ENCODE results near the gene DYNC1I1.

Gene DYNC1I1

DNA sequence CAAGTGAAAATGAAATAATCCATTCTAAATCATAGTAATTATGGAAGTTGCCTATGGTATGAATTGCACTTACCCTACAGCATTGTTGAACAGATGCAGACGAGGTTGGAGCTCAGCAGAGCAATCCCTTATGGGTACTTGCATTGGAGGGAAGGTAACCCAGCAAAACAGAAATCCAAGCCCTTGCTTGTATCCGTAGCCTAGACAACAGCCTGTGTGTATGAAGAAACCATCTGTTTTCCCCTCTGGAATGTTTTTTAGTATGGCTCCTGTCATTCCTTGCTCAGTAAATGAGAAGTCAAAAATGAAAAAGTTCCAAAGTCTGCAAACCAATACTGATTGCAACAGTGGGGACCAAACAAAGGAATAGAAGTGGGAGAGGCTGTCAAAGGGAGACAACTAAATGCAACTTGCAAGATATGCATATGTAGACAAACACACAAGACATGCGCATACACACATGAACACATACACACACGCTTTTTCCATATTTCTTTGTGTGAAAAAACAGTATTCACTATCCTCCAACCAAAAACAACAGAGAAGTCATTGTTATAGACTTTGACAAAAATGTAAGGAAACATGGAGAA is 260.8 kb downstream of the DYNC1I1 start:
- no peak for DNase-seq

DNA sequence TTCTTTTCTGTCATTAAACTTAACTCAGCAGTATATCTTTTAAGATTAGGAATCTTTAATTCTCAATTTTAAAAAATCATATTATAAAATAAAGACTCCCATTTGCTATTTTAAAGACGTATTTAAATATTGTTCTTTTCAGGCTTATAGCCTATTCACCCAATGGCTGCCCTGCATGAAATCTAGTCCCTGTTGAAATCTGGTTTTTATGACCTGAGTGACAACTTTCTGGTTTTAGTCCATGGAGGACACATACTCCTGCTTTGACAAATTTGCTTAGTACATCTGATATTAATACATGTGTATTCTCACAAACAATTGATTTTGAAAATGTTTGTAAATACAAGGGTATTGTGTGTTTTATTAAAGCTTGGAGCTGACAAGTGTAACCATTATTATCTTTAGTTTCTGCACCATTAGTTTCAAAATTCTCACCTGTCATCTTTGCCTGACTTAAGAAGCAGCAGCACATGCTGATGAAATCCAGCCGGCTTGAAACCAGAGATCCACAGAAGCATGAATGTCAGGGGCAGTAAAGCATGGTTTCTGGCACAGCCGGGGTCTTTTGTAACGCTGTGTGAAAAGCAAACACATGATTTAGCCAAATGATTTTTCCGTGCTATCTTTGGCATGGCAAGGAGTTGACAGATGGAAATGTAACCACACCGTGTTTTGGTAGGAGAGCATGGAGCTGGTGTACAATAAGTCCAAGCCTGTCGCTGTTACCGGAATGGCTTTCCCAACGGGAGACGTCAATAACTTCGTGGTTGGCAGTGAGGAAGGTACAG is 262.8 kb downstream of the DYNC1I1 start:
- no peak for DNase-seq

DNA sequence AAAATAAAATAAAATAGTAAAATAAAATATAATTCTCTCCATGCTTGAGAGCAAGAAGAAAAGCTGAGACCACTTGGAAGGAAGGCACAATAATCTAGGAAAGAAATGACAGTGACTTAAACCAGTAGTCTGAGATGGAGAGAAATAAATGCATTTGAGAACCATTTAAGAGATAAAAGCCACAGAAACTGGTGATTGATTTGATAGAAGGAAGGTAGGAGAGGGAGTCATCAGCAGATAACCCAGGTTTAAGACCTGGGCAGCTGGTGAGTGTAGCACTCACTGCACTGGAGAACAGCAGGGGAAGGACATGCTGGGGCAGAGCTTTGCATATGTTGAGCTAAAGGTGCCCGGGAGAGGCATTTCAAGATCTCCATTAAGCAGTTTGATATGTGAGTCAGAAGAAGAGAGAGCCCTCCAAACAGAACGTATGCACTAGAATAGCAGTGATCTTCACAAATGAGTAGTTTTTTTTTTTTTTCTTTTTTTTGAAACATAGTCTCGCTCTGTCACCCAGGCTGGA is 268.0 kb downstream of the DYNC1I1 start:
- no peak for DNase-seq

DNA sequence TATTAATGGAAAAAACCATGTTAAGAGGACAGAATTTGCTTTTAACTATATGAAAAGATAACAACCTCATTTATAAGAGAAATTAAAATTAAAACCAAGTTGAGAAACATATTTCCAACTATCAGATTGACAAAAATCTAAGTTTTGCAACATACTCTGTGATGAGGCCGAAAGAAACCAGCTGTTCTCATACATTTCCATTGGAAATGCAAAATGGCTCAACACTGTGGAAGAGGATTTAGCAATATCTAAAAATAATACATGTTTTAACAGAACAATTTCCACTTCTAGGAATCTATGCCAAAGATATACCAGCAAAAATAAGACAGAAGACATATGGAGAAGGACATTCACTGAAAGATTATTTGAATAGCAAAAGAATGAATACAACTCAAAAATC is 268.8 kb downstream of the DYNC1I1 start:
- no peak for DNase-seq

DNA sequence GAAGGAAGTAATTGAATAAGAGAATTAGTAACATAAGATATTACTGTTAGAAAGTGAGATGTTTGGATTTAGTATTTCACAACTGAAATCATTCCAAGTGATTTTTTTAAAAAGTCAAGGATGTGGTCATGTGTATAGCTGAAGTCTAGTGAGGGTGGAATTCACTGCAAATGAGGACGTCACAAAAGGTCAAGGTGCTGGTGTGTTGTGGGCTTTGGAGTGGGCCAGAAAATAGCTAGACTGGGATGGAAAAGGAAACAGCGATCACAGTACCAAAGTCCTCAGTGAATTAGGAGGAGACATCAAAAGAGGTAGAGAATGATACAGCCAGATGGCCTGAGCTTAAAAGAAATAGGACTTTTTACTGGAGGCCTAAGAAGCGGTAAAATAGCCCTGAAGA is 272.8 kb downstream of the DYNC1I1 start:
- no peak for DNase-seq

DNA sequence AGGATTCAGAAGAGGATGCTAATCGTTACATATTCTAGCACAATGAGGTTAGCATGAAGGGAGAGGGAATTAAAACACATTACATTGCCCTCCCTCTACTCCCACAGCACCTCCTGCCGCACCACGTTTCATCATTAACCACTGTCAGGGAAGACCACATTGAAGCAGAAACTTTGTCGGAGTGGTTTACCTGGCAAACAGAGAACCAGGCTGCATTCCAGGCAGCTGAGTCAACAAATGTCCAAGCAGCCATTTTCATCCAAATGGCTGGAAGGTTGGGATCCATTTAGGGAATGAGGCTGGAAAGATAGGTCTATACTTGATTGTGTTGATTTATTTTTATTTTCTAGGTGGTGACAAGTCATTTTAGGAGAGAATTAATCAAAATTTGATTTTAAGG is 273.6 kb downstream of the DYNC1I1 start:
- no peak for DNase-seq

DNA sequence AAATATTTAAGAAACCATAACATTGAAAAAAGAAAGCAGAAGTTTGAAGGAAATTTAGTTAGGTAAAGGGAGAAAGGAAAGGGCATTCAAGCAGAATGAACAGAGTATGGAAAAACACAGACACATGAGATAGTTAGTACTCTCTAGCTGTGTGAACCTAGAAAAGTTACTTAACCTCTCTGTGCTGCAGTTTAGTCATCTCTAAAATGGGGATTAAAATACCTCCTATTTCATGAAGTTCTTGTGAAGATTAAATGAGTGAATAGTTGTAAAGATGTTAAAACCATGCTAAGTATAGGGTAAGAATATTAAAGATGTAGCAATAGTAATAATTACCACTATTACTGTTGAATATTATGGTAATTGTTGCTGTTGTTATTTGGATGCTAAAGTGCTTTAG is 279.9 kb downstream of the DYNC1I1 start:
- no peak for DNase-seq

DNA sequence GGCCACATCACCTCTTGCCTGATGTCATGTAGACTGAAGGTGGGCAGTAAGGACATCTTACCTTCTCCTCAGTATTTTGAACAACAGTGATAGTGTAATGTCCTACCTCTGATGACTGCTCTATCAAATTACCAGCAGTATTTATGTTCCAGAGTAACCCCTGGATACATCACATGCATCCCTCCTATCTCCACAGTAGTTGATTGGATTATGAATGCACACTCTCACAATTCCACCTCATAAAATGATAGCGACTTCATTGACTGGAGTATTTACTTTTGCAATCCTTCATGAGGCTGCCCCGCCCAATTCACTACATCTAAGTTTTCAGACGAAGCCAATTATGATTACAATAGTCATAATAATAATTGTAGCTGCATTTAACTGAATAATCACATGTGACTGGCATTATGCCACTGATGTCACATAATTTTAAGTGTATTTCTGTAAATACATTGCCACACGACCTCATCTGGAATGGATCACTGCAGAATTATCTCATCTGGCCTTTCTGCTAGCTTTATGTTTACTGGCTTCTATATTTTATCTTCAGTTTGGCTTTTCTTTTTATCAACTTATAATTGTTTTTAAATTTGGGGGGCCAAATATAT is 280.6 kb downstream of the DYNC1I1 start:
- DNase-seq = no peak

DNA sequence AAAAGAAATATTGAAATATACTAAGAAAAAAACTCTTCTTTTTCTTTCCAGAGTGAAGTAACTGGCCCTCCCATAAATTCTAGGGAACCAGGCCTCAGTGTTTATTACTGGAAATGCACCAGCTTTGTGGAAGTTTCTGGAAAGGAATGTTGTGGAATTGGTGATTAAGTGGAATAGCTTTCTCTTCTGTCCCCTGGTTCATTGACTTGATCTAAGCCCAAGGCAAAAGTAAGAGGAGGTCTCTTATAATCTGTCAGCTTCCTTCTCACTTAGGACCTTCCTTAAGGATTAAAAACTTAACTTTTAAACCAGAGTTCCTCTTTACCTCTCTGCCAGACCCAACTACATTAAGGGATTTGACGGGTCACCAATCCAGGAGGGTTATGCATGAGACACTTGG is 283.4 kb downstream of the DYNC1I1 start:
- no peak for DNase-seq

DNA sequence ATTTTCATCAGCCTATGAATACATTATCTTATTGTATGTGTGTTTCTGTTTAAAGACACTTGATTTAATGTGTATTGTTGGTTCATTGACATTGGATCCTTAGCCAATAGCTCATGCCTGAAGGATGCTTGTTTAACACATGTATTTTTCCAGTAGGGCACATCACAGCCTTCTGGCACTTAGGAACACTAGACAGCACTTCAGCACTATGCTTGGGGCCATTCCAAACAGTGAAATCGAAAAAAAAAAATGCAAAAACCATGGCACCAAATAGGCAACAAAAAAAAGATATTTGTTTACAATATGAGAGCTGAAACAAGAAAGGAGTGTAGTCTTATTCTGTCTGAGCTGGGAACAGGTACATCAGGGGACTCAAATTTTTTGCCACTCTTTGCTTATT is 286.7 kb downstream of the DYNC1I1 start:
- no peak for DNase-seq

DNA sequence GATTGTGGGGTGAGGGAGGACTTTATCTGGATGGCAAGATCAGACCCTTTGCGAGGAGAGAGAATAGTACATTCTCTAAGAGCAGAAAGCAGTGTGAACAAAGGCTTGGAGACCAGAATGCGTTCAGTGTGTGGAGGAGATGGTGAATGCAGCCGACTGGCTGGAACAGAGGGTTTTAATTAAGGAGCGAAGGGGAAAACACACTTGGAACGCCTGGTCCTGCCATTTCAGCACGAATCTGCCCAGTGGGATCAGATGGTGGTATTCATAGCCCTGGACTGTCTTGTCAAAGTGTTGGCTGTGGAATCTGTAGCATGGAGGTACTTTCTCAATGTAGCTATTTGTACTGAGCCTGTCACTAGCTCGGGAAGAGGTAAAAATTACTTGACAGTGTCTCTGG is 288.7 kb downstream of the DYNC1I1 start:
- no peak for DNase-seq

DNA sequence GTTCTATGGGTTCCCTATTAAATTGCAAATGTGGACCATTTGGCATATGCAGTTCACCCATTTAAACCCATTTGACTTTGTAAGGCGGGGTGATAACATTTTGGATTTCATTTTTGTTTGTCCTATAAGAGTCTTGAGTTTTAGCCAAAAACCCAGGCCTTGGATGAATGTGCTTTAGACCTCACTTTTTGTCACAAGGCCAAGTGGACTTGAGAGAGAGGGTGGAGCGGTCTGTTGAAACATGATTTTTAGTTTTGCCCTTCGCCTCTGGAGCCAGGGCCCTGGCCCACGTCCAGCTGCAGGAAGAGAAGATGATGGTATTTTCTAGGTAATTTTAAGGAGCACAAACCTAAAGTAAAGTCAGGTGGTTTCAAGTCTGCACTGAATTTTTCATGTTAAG is 289.5 kb downstream of the DYNC1I1 start:
- DNase-seq = no peak

DNA sequence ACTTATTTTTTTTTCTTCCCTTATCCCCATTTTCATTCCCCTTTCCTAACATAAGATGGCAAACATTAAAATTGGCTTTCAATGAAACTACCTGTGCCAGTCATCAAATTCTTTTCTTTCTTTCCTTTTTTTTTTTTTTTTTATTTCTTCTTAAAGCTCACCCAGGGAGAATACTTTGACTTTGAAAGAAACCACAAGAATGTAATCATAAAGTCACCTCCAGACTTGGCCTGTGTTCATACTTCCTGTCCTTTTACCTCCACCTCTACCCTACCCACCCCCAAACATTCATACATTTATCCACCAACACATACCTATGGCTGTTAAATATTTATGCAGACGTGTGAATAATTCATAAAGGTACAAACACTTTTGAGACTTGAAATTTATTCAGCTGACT is 295.0 kb downstream of the DYNC1I1 start:
- DNase-seq = no peak

DNA sequence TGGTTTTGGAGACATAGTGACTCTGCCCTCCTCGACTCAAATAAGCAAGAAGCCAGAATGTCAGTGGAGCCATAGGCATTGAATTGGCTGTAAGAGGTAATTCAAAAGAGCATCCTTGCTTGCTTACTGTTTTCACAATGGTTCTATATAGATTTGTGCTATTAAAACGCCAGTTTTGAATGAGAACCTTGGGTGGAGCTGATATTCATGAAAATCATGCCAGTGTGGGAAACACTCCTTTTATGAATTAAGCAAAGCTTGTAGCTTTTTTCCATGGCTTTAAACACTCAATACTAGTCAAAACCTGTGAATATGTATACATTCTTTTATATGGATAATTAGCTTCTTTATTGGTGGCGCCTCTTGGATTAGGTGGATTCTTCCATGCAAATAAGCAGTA is 297.0 kb downstream of the DYNC1I1 start:
- no peak for DNase-seq

DNA sequence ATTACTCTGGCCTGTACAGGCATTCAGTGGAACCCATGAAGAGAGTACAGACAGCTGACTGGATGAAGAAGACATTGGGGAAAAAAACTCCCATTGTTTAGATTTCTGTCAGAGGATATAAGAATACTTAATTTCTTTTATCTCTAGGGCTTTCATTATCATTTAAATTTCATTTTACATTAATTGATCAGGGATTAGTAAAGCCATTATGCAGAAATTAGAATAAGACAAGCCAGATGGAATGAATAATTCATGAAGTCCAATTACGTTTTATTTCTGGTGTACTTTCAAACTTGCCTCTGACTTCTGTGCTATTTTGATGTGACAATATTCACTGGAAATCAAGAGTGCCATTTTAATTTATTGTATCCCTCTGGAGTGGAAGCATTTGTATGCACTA is 302.5 kb downstream of the DYNC1I1 start:
- DNase-seq = no peak

DNA sequence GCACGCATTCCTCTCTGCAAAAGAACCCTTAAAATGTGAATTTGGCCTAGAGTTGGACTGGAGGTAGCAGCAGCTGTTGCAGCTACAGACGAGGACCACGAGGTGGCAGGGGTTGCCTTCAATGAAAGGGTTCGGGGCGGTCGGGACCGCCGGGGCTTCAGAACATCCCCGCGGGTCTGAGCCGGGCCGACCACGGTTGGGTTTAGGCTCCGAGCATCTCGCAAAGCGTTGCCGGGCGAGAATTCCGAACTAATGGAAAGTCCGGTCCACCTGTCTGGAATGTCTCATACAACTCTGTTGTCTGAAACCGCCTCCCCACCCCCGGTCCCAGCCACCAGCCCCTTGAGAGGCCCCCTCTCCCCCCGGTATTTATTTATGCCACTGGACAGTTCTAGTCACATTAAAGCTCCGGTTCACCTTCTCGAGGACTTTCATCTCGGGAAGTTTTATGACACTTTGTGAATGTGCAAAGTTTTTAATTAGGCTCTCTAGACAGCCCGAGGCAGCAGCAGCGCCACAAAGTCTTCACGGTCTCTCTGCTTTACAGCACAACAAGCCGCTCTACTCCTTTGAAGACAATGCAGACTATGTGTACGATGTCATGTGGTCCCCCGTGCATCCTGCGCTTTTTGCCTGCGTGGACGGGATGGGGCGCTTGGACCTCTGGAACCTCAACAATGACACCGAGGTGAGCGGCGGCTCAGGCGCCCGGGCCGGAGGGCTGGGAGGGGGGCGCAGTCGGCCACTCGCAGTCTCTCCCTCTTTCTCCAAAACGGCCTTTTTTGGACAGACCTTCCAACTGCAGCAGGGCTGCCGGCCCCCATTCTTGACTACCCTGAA is 303.4 kb downstream of the DYNC1I1 start:
- no peak for DNase-seq

DNA sequence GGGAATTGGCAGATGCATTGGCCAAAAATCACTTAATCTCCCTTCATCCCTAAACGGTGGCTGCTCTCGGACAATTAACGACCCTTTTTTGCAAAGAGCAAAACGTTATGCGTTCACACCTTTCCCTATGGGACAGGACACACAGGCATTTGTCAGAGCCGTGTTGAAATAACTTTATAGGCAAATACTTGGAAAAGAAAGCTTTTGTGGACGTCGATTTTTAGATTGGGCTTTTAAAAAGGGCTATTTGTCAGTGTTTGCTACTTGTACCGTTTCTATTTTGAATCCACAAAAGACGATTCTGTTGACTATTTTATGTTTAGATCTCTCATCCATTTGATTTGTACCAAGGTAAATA is 304.0 kb downstream of the DYNC1I1 start:
- no peak for DNase-seq

DNA sequence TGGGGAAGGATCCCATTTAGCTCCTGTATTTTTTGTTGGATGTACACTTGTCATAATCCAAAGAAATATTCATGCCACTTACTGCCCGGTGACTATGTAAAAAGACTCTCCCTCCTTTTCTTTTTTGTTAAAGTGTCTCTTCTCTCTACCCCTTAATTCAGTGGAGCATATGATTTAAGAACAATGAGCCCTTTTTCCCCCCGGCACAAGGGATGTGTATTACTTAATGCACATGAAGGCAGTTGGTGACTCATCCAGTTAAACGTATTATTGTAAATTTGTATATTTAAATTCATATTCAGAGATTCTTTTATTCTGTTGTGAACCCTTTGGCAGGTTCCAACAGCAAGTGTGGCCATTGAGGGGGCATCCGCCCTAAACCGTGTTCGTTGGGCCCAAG is 307.7 kb downstream of the DYNC1I1 start:
- DNase-seq = no peak

DNA sequence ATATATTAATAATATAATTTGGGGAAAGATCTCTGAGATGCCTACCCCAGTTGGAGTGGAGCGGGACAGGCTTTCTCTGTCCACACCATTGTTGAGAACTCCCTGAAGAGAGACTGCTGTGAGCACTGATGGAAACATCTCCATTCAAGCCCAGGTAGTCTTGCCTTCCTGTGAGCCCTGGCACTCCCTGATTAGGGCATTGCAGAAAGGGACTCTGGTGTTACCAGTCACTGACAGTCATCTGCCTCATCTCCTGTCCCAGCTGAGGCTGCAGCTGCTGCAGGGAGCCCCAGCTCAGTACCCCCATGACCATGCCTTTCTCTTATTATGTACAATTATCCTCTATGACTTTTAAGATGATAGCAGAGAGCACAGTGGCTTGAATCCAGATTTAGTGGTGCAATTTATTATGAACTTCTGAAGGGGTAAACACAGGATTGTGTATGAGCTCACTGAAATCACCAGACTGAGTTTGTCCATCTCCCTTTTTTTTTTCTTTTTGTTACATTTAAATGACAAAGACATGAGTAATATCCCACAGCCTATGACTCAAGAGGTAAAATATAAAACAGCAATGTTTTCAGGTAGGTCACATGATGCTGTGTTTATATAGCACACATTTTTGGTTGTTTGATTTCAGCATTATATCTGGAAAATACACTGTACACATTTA is 312.7 kb downstream of the DYNC1I1 start:
- DNase-seq = no peak

DNA sequence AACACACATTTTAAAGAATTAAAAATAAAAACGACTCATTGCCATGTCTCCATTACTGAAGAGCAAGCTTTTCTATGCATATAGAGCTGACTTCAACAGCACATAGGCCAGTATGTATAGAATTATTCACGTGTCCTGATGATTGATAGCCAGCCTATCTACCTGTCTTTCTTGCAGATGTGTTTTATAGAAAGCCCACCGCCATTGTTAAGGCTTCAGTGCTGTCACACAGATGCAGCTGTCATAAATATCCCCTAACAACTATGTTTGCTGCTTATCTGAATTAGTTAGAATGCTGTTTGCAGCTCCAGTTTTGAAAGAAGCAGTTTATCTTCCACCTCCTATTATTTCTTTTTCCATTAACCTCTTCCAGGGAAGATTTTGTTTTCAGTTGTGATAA is 313.6 kb downstream of the DYNC1I1 start:
- no peak for DNase-seq

DNA sequence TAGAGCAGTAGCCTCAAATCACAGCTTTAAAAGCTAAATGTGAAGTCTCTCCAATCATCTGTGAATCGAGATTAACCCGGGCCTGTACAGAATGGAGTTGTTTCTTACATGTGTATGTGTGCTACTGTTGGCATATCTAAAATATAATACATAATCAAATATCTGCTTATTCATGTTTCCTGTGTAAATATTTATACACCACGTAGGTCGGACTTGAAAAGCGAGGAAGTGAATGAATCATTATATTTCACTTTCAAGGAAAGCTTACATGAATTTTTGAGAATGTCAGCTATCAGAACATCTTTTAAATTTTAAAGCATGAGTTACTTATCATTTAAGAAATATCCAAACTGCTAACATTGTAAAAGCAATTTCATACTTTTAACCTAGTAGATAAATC is 316.2 kb downstream of the DYNC1I1 start:
- no peak for DNase-seq

DNA sequence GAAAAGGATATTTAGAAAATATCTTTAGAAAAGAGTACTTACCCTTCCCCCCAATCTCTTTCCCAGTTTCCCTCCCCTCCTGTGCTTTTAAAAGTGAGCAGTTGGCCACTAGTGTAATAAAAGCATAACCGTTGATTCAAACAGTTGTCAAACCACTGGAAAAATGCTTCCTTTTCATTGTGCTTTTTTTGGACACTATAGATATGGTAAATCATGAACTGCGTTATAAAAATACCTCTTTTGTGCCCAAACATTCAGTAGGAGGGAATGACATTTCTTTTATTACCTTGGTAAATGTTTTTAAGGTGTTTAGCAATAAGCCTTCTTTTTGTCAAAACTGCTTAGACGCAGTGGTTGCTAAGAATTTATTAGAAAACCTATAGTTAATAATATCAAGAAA is 317.2 kb downstream of the DYNC1I1 start:
- no peak for DNase-seq

DNA sequence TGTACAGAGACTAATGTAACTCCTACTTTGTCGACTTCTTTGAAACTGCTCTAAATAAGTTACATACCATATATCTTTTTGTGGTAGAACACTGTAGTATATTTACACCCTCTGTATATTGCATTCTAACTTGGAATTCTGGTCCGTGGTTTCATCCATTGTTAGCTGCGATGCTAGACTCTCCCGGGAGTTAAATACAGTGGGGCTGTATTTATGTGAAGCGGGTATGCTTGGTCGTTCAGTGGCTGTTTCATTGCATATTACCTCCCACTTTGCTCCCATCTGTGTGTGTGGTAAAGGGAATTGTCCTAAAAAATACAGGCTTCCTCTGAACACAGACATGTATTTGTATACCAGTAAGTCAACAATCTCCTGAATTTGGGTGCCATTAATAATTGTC is 318.4 kb downstream of the DYNC1I1 start:
- DNase-seq = no peak

Data from KG1 (cell line).